ENCODE data around the gene GPR83.

GPR83 gene

DNA sequence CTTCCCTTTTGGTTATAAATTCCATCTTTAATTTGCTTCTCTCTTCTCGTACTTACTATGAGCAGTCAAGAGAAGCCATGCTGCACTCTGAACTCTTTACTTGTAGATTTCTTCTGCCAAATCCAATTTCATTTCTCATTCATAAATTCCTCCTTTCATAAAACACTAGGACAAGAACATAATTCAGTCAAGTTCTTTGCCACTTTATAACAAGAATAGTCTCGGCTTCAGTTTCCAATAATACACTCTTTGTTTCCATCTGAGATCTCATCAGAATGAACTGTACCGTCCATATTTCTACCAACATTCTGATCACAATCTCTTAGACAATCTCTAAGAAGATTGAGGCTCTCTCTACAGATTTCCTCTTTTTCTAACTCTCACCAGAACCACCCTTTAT lies 71.7 kb downstream of the GPR83 start:
- ATAC-seq = no peak
- TF ChIP-seq BACH2 (CRISPR knock-in tag; IDR thresholded peaks at IDR 0.05; ENCODE audit: borderline replicate concordance) = no peak
- TF ChIP-seq, protein P1, sequence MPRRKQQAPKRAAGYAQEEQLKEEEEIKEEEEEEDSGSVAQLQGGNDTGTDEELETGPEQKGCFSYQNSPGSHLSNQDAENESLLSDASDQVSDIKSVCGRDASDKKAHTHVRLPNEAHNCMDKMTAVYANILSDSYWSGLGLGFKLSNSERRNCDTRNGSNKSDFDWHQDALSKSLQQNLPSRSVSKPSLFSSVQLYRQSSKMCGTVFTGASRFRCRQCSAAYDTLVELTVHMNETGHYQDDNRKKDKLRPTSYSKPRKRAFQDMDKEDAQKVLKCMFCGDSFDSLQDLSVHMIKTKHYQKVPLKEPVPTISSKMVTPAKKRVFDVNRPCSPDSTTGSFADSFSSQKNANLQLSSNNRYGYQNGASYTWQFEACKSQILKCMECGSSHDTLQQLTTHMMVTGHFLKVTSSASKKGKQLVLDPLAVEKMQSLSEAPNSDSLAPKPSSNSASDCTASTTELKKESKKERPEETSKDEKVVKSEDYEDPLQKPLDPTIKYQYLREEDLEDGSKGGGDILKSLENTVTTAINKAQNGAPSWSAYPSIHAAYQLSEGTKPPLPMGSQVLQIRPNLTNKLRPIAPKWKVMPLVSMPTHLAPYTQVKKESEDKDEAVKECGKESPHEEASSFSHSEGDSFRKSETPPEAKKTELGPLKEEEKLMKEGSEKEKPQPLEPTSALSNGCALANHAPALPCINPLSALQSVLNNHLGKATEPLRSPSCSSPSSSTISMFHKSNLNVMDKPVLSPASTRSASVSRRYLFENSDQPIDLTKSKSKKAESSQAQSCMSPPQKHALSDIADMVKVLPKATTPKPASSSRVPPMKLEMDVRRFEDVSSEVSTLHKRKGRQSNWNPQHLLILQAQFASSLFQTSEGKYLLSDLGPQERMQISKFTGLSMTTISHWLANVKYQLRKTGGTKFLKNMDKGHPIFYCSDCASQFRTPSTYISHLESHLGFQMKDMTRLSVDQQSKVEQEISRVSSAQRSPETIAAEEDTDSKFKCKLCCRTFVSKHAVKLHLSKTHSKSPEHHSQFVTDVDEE (CRISPR knock-in tag; IDR thresholded peaks at IDR 0.05) = no peak
- TF ChIP-seq, protein P2, sequence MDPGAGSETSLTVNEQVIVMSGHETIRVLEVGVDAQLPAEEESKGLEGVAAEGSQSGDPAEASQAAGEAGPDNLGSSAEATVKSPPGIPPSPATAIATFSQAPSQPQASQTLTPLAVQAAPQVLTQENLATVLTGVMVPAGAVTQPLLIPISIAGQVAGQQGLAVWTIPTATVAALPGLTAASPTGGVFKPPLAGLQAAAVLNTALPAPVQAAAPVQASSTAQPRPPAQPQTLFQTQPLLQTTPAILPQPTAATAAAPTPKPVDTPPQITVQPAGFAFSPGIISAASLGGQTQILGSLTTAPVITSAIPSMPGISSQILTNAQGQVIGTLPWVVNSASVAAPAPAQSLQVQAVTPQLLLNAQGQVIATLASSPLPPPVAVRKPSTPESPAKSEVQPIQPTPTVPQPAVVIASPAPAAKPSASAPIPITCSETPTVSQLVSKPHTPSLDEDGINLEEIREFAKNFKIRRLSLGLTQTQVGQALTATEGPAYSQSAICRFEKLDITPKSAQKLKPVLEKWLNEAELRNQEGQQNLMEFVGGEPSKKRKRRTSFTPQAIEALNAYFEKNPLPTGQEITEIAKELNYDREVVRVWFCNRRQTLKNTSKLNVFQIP (CRISPR knock-in tag; IDR thresholded peaks at IDR 0.05; ENCODE audit: borderline replicate concordance, low read depth) = no peak
- TF ChIP-seq RARB (CRISPR knock-in tag; IDR thresholded peaks at IDR 0.05) = no peak
- TF ChIP-seq ZFP30 (CRISPR knock-in tag; IDR thresholded peaks at IDR 0.05) = no peak
- TF ChIP-seq ESRRG (CRISPR knock-in tag; IDR thresholded peaks at IDR 0.05) = no peak
- TF ChIP-seq ZNF565 (CRISPR knock-in tag; conservative IDR thresholded peaks at IDR 0.05; ENCODE audit: low read depth) = no peak
- TF ChIP-seq, protein P3, sequence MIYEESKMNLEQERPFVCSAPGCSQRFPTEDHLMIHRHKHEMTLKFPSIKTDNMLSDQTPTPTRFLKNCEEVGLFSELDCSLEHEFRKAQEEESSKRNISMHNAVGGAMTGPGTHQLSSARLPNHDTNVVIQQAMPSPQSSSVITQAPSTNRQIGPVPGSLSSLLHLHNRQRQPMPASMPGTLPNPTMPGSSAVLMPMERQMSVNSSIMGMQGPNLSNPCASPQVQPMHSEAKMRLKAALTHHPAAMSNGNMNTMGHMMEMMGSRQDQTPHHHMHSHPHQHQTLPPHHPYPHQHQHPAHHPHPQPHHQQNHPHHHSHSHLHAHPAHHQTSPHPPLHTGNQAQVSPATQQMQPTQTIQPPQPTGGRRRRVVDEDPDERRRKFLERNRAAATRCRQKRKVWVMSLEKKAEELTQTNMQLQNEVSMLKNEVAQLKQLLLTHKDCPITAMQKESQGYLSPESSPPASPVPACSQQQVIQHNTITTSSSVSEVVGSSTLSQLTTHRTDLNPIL (CRISPR knock-in tag; IDR thresholded peaks at IDR 0.05; ENCODE audit: low read depth) = no peak

DNA sequence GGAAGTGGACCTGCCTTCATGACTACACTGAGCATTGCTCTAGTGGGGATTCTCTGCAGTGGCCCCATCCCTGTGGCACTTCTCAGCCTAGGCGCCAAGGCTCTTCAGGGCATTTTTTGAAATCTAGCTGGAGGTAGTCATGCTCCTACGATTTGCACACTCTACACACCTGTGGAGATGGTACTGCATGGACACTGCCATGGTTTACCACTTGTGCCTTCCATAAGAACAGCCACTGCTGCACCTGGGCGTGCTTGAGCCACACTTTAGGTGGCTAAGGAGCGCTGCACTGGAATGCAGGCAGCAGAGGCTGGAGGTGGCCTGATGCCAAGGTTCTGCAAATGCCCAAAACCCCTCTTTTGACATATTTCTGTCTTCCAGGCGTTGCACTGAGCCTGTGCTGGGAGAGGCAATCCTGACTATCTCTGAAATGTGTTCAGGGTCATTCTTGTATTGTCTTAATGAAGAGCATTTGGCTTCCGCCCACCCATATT lies 72.6 kb downstream of the GPR83 start:
- ATAC-seq = no peak

More for the DNA sequence above, 72.6 kb downstream of the GPR83 start:
- TF ChIP-seq ZNF70 (CRISPR knock-in tag; IDR thresholded peaks at IDR 0.05) = no peak
- no peak for TF ChIP-seq ARNTL (CRISPR knock-in tag; IDR thresholded peaks at IDR 0.05; ENCODE audit: borderline replicate concordance, low read depth)
- no peak for TF ChIP-seq ZNF565 (CRISPR knock-in tag; conservative IDR thresholded peaks at IDR 0.05; ENCODE audit: low read depth)
- TF ChIP-seq ZFP3 (CRISPR knock-in tag; IDR thresholded peaks at IDR 0.05) = no peak
- TF ChIP-seq ZC3H10 (CRISPR knock-in tag; IDR thresholded peaks at IDR 0.05) = no peak
- TF ChIP-seq ESRRG (CRISPR knock-in tag; IDR thresholded peaks at IDR 0.05) = no peak
- TF ChIP-seq SNAI2 (CRISPR knock-in tag; IDR thresholded peaks at IDR 0.05) = no peak
- TF ChIP-seq, protein P4, sequence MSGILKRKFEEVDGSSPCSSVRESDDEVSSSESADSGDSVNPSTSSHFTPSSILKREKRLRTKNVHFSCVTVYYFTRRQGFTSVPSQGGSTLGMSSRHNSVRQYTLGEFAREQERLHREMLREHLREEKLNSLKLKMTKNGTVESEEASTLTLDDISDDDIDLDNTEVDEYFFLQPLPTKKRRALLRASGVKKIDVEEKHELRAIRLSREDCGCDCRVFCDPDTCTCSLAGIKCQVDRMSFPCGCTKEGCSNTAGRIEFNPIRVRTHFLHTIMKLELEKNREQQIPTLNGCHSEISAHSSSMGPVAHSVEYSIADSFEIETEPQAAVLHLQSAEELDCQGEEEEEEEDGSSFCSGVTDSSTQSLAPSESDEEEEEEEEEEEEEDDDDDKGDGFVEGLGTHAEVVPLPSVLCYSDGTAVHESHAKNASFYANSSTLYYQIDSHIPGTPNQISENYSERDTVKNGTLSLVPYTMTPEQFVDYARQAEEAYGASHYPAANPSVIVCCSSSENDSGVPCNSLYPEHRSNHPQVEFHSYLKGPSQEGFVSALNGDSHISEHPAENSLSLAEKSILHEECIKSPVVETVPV (CRISPR knock-in tag; IDR thresholded peaks at IDR 0.05) = no peak
- TF ChIP-seq, protein P5, sequence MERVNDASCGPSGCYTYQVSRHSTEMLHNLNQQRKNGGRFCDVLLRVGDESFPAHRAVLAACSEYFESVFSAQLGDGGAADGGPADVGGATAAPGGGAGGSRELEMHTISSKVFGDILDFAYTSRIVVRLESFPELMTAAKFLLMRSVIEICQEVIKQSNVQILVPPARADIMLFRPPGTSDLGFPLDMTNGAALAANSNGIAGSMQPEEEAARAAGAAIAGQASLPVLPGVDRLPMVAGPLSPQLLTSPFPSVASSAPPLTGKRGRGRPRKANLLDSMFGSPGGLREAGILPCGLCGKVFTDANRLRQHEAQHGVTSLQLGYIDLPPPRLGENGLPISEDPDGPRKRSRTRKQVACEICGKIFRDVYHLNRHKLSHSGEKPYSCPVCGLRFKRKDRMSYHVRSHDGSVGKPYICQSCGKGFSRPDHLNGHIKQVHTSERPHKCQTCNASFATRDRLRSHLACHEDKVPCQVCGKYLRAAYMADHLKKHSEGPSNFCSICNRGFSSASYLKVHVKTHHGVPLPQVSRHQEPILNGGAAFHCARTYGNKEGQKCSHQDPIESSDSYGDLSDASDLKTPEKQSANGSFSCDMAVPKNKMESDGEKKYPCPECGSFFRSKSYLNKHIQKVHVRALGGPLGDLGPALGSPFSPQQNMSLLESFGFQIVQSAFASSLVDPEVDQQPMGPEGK (CRISPR knock-in tag; IDR thresholded peaks at IDR 0.05; ENCODE audit: borderline replicate concordance) = no peak
- no peak for TF ChIP-seq RARB (CRISPR knock-in tag; IDR thresholded peaks at IDR 0.05)
- TF ChIP-seq TCF4 (CRISPR knock-in tag; IDR thresholded peaks at IDR 0.05; ENCODE audit: borderline replicate concordance) = no peak
- no peak for TF ChIP-seq BACH2 (CRISPR knock-in tag; IDR thresholded peaks at IDR 0.05; ENCODE audit: borderline replicate concordance)
- TF ChIP-seq ISL1 (CRISPR knock-in tag; IDR thresholded peaks at IDR 0.05) = no peak
- TF ChIP-seq, protein P3 (CRISPR knock-in tag; IDR thresholded peaks at IDR 0.05; ENCODE audit: low read depth) = no peak
- TF ChIP-seq GLIS3 (CRISPR knock-in tag; IDR thresholded peaks at IDR 0.05) = no peak
